GM12865 (cell line): Measurements from ENCODE around the gene JRKL.
A peak's percentile ranks its signal among the peaks of the same experiment; 100 is the strongest.
"Not testable (repeated sequence)": the region's sequence is repeated elsewhere in the genome, so short reads cannot be mapped to it uniquely, and the experiment has no call there.

Source experiments
- DNase-seq: peaks from one replicate; pipeline ENCODE4 v3.0.0; 2010; ENCODE audit warnings: low read depth
- H3K4me3 ChIP-seq: 2 replicates; pipeline ENCODE4 v1.5.1; 2011; ENCODE audit warnings: mild to moderate bottlenecking, low read depth, low read length, control low read depth
- TF ChIP-seq, protein P1 (sequence below): IDR thresholded peaks from 2 replicates; pipeline ENCODE4 v1.5.1; 2011; ENCODE audit warnings: low read length, control low read depth, low read depth, inconsistent platforms; ENCODE audit not compliant: insufficient read depth; ENCODE audit errors: missing control alignments

Gene JRKL

GRCh38 chr11:96393753-96394348 lies 4.0 kb downstream of the JRKL start:
- peak; percentile 46 for DNase-seq
- TF ChIP-seq, protein P1, sequence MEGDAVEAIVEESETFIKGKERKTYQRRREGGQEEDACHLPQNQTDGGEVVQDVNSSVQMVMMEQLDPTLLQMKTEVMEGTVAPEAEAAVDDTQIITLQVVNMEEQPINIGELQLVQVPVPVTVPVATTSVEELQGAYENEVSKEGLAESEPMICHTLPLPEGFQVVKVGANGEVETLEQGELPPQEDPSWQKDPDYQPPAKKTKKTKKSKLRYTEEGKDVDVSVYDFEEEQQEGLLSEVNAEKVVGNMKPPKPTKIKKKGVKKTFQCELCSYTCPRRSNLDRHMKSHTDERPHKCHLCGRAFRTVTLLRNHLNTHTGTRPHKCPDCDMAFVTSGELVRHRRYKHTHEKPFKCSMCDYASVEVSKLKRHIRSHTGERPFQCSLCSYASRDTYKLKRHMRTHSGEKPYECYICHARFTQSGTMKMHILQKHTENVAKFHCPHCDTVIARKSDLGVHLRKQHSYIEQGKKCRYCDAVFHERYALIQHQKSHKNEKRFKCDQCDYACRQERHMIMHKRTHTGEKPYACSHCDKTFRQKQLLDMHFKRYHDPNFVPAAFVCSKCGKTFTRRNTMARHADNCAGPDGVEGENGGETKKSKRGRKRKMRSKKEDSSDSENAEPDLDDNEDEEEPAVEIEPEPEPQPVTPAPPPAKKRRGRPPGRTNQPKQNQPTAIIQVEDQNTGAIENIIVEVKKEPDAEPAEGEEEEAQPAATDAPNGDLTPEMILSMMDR, result peak; percentile 54
- H3K4me3 ChIP-seq, result no peak overlapping the region

- H3K4me3 ChIP-seq, result no peak overlapping the region
- no peak for DNase-seq
- TF ChIP-seq, protein P1, result no peak
Observed at GRCh38 chr11:96394773-96395172, 5.0 kb downstream of the JRKL start.

- no peak overlapping the region for H3K4me3 ChIP-seq
- DNase-seq, result no peak
- TF ChIP-seq, protein P1, result no peak
Observed at GRCh38 chr11:96396637-96397036, 6.8 kb downstream of the JRKL start.

GRCh38 chr11:96397863-96398262 lies 8.1 kb downstream of the JRKL start:
- H3K4me3 ChIP-seq, result no peak overlapping the region
- TF ChIP-seq, protein P1, result no peak
- DNase-seq, result no peak

DNA sequence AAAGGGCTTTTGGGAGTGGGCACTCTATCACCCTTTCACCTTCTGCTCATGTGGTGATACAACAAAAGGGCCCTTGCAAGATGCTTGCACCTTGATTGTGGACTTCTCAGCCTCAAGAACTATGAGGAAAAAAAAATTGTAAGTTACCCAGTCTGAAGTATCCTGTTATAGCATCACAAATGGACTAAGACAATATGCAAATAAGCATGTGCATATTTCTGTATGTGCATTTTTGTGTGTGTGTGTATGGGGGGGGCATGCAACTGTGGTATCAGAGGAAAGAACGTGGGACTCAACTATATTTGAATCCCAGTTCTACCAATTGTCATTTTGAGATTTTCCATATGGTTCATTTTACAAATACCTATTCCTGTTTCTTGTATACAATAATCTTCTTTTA lies 10.9 kb downstream of the JRKL start:
- DNase-seq, result no peak
- TF ChIP-seq, protein P1, result no peak
- no peak overlapping the region for H3K4me3 ChIP-seq

GRCh38 chr11:96411412-96411811 lies 21.6 kb downstream of the JRKL start:
- DNase-seq, H3K4me3 ChIP-seq: not testable (repeated sequence)

GRCh38 chr11:96412761-96413381 lies 23.1 kb downstream of the JRKL start:
- DNase-seq, result no peak
- TF ChIP-seq, protein P1, result no peak
- H3K4me3 ChIP-seq, result no peak overlapping the region
